K562 (cell line): ENCODE measurements around the gene SOBP. TPM values are rescaled to one million over a fixed set of nuclear protein-coding genes. Genes with fewer than 3 reads are reported as not detected.

Experiments
- ARID1B ChIP-seq: fragments of 450-650 bp; IDR thresholded peaks from 2 replicates; pipeline ENCODE4 v1.6.1; 2016; ENCODE audit warnings: antibody characterized with exemption, mild to moderate bottlenecking, inconsistent platforms
- CBFA2T2 ChIP-seq: fragments of 450-650 bp; conservative IDR thresholded peaks from 2 replicates; pipeline ENCODE4 v1.6.1; 2017; ENCODE audit warnings: mild to moderate bottlenecking
- CUX1 ChIP-seq: fragments of 200-800 bp; sonication (Bioruptor generic); IDR thresholded peaks from 2 replicates; pipeline ENCODE4 v1.6.1; 2016; ENCODE audit warnings: missing genetic modification characterization, missing compliant biosample characterization
- DDX20 ChIP-seq: fragments of 450-650 bp; IDR thresholded peaks from 2 replicates; pipeline ENCODE4 v1.6.1; 2016; ENCODE audit warnings: missing genetic modification characterization, low read depth, mild to moderate bottlenecking, missing compliant biosample characterization, moderate library complexity
- SMARCE1 ChIP-seq: fragments of 450-650 bp; IDR thresholded peaks from 2 replicates; pipeline ENCODE4 v1.7.1; 2016; ENCODE audit warnings: mild to moderate bottlenecking
- ZBTB40 ChIP-seq, 2 experiments: fragments of 450-650 bp in 1 of 2; sonication (generic) in 1 of 2; formaldehyde crosslinking in 1 of 2; IDR thresholded peaks; 2 replicates each; pipeline versions ENCODE4 v1.7.1 to v1.9.0; 2016 to 2022; ENCODE audit warnings: inconsistent platforms in 1 of 2, mild to moderate bottlenecking in 1 of 2, missing genetic modification reagents in 1 of 2
- ZEB2 ChIP-seq: fragments of 450-650 bp; IDR thresholded peaks from 2 replicates; pipeline ENCODE4 v1.6.1; 2016
- polyA plus RNA-seq, 8 experiments: library from polyadenylated mRNA; depleted of rRNA in 4 of 8; stranded (reverse) in 5 of 8; unstranded in 3 of 8; fragments of >200 nt; fragmentation: Nextera tagmentation in 2 of 8; fragmentation: Illumina TruSeq in 1 of 8; extraction: Ambion mirVana in 2 of 8; extraction: Trizol in 1 of 8; gene quantifications; 2 replicates each; pipeline versions ENCODE4 v1.2.1 to v1.2.3, GENCODE V29; 2011 to 2014; ENCODE audit warnings: inconsistent platforms in 1 of 8, missing spikeins in 1 of 8
- total RNA-seq, 7 experiments: library from RNA; depleted of rRNA in 6 of 7; stranded (reverse); fragments of >200 nt in 6 of 7; fragmentation: Illumina TruSeq in 2 of 7; extraction: Trizol in 2 of 7; gene quantifications; 2 replicates each; pipeline versions ENCODE4 v1.2.1 to v1.2.3, GENCODE V29; 2011 to 2021; ENCODE audit warnings: low replicate concordance in 1 of 7
- TF ChIP-seq, protein P1 (sequence below): fragments of 150-350 bp; IDR thresholded peaks from 2 replicates; pipeline ENCODE4 v1.6.1; 2014; ENCODE audit warnings: low read depth, mild to moderate bottlenecking, low read length, borderline replicate concordance

The SOBP gene
- total and polyA plus RNA-seq, 9 of the 15 experiments (the other 6 are each of a cell fraction or from before 2014, with no cell fraction given): 0.16 TPM; not detected in 8

DNA sequence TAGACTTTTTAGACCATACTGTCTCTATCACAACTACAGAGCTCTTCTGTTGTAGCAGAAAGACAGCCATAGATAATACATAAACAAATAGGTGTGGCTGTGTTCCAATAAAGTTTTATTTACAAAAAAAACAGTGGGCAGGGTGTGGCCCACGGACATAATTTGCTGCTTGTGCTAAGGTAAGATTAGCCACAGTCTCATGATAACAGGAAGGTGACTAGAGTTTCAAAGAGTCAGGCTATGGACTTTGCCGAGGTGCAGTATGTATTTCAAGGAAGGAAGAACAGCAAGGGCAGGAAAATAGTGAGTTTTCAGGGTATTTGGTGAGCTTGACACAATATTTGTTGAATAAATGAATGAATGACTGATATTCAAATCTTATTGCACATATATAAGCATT lies 20.2 kb downstream of the SOBP start (continued):
- TF ChIP-seq, protein P1, sequence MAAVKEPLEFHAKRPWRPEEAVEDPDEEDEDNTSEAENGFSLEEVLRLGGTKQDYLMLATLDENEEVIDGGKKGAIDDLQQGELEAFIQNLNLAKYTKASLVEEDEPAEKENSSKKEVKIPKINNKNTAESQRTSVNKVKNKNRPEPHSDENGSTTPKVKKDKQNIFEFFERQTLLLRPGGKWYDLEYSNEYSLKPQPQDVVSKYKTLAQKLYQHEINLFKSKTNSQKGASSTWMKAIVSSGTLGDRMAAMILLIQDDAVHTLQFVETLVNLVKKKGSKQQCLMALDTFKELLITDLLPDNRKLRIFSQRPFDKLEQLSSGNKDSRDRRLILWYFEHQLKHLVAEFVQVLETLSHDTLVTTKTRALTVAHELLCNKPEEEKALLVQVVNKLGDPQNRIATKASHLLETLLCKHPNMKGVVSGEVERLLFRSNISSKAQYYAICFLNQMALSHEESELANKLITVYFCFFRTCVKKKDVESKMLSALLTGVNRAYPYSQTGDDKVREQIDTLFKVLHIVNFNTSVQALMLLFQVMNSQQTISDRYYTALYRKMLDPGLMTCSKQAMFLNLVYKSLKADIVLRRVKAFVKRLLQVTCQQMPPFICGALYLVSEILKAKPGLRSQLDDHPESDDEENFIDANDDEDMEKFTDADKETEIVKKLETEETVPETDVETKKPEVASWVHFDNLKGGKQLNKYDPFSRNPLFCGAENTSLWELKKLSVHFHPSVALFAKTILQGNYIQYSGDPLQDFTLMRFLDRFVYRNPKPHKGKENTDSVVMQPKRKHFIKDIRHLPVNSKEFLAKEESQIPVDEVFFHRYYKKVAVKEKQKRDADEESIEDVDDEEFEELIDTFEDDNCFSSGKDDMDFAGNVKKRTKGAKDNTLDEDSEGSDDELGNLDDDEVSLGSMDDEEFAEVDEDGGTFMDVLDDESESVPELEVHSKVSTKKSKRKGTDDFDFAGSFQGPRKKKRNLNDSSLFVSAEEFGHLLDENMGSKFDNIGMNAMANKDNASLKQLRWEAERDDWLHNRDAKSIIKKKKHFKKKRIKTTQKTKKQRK: no peak
- TF ChIP-seq ZEB2 (peak; percentile 74), ZBTB40 (IDR thresholded peaks at IDR 0.05) (peak; percentile 99), ZBTB40 (CRISPR knock-in tag; IDR thresholded peaks at IDR 0.05) (peak; percentile 98), SMARCE1 (peak; percentile 29; the same call in 1 of the 2 replicates), DDX20 (tag) (no peak), ARID1B (peak; percentile 76), CBFA2T2 (peak; percentile 33; the same call in 1 of the 2 replicates), CUX1 (CRISPR knock-in tag) (no peak)
